Measurements from ENCODE around the gene FBXO31. TPM values are rescaled to one million over a fixed set of nuclear protein-coding genes. Genes with fewer than 3 reads are reported as not detected.
A peak's percentile ranks its signal among the peaks of the same experiment; 100 is the strongest.
"Not testable (repeated sequence)": the region's sequence is repeated elsewhere in the genome, so short reads cannot be mapped to it uniquely, and the experiment has no call there.

The FBXO31 gene
- polyA plus RNA-seq, 1 donor: 27.1 TPM

DNA sequence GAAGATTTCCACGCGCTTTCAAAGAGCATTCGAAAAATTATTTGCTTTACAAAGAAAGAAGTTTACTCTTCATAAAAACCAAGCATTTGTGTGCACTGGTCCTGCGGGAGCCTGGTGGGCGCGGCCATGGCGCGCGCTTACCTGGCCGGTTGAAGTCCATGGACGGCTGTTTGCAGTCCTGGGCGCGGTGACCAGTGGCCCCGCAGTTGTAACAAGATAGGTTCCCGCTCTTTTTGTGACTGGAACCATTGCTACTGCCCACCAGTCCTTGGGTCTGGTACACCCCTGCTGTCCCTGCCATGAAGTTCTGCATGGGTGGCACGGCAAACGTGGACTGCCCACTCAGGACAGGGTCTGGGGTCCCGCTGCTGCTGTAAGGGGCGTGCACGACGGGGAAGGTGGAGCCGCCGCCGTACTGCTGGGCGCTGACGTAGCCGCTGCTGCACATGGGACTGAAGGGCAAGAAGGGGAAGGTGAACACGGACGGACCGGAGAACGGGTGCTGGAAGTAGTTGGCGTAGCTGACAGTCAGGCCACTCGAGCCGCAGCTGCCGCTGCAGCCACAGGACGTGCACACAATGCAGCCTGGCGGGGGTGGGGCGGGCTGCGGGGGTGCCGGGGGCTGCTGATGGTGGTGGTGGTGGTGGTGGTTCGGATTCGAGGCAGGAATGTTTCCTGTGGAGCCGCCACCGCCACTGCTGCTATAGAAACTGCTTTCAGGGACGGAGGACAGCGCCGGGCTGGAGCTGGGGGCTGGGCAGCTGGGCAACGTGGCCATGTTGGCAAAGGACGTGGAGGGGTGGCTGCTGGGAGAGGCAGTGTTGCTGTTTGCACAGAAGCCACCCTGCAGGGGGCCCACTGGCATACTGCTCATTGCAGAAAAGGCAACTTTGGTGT lies 28.0 kb upstream of the FBXO31 start:
- no peak for DNase-seq (ENCODE audit: low read depth)

DNA sequence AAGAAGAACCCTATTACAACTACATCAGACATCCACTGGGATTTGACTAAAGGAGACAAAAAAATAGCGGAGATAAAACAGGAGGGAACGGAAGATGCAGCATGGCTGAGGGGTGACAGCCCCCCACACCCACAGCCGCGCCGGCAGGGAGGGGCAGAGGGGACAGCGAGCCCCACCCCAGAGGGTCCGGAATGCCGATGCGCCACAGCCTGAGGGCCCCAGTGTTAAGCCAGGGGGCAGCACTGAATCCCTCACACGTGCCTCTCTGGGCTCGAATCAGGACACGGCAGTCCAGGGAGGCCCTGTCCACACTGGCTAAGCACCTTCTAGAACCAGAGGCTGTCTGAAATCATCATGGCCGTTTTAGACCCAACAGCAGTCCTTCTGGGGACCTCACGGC lies 27.4 kb upstream of the FBXO31 start:
- no peak for DNase-seq (ENCODE audit: low read depth)

DNA sequence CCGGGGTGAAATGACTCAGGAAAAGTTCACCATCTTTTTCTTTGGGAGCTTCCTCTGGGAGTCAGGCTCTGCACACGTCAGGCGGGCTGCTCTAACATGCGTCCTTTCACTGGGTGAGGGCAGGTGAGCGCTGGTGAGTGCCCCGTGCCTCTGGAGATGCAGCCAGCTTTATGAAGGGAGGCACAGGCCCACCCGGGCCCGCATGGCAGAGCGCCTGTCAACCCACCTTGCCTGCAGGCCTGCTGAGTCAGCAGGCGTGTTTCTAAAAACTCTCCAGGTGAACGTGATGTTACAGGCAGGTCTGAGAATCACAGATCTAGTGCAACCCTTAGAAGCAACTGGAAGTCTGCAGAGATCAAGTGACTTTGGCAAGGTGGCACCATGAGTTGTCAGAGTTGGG lies 27.0 kb upstream of the FBXO31 start:
- no peak for DNase-seq (ENCODE audit: low read depth)

DNA sequence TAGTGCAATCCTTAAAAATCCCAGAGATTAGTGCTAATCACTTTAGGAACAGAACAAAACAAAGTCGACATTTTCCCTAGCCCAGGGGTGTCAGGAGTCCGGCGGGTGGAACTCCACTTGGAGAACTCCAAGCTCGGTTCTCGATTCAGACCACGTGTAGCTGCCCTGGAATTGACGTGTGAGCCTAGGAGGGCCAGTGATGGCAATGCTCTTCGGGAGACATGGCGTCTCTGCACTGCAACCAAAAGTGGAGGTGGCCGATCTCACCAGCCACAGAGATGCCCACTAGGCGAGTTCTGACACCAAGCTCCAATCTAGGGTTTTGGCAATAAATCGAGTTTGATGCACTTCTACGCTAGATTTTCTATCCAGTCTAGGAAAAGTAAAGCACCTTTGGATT lies 26.2 kb upstream of the FBXO31 start:
- no peak for DNase-seq (ENCODE audit: low read depth)

DNA sequence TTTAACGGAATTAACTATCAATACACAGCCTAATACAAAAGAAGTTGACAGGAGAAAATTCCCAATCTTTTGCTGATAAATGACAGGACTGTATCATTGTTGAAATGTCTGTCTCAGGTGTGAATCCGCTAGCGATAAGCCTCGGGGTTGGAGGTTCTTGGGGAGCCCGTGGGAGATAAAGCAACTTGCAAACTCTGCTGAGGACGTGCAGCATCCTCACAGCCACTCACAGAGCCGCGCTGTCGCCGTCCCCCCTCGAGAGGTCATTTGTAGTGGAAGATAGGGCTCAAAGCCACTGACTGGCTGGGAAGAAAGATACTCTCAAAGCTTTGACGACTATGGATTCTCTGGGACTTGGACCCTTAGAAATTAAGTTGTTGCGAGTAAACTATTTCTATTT lies 25.6 kb upstream of the FBXO31 start:
- DNase-seq (ENCODE audit: low read depth): no peak

DNA sequence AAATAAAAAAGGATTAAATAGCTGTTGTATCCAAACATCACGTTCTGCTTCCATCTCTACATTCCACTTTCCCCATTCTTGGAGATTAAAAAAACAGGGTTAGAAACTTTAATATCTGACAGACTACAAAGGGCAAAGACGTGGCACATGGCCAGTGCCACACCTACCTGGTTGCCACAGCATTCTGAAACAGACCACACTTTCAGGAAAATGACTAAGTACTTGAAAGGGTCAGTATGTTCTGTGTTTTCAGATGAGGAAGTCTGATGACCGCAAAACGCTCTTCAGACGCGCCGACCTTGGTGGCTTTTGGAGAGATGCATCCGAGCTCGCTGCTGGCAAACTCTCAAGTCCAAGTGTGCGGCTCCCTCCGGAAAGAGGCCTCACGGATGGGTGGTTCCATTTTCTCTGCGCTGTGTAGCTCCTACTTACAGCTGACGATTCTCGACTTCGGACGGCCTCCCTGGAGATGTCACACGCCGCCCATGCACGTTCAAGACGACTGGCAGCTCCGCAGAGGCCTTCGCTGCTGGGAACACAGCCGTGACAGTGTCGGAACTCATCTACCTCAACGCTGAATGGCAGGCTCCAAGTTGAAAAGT lies 24.0 kb upstream of the FBXO31 start:
- DNase-seq (ENCODE audit: low read depth): no peak

DNA sequence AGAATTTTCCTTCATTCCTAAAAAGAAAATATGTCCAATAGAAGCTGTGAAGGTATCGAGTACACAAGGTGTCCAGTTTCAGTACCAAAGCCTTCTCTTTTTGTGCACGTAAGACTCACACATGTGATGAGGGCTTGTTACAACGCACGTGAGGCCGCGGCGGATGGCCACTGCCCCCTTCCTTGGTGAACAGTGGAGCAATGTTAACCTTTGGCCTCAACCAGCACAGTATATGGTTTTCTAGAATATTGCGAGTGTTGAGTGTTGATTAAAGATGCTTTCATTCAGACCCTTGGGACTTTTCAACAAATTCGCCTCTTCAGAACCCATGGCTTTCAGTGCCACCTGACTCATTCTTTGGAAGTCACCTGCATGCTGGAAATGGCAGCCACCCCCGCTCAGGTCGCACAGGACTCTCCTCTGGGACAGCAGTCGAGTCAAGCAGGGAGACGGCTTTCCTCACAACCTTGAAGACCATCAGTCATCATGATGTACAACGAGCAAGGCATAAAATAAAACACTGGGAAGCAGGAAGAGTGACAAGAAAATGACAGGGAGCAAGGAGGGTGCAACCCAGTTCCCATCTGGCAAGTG lies 23.0 kb upstream of the FBXO31 start:
- no peak for DNase-seq (ENCODE audit: low read depth)

DNA sequence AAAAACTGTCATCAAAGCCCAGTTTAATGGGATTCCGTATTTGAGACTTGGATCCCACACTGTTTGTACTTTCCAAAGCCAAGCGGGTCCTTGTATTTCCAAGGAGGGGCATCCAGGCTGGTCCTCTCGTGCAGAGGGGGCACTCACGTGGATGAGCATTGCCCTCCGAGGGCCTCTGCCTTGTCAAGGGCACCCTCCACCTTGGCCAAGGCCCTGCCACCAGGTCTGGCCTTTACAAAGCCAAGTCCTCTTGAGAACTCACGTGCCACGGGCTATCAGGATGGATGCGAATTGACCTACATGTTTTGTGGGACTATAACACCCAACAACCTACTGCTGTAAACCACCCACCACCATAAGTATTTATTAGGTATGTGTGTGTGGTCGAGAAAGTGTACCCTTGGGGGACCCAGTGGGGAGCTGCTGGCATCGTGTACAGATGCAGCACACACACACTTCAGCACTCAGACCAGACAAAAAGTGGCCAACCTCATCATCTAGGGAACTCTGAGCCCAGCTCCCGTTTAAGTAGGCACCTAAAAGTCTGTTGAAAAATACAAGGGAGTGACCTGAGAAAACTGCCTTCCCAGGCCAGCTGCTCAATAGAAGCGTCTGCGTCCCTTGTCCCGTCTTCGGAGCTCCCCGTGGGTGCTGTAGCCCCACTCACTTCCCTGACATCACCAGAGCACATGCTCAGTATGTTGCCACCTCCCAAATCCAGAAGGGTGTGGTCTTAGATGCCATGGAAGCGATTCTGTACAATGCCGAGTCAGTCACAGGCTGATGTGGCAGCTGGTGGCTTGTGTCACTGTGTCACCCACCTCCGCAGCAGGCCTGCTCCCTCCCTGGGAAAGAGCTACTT lies 21.4 kb upstream of the FBXO31 start:
- DNase-seq (ENCODE audit: low read depth): no peak

DNA sequence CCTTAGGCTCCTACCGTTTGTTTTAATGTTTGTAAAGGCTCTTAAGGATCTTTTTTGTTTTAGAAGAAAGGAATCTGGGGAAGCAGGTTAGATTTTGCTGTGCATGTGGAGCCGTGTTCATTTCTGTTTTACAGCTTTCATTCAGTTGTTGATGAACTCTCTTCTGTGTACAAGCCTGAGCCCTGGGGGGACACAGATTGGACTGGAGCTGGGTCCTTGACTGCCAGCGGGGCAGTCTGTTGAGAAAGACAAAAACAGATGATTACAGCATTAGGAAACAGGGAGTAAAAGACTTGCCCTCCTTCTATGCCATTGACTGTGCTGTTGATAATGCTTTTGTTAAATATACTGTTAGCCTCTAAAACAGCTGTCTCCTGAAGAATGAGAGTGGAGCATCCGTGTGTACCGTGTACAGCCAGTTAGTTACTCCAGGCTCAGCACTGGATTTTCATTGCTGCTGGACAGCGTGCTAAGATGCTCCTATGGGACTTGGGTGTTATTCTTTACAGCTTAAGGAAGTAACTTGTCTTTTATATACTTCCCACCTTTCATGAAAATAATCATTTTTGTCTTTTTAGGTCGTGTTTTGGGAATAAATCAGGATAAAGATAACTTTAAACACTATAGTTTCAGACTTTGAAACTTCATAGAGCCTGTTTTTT lies 11.7 kb upstream of the FBXO31 start:
- DNase-seq (ENCODE audit: low read depth): no peak

DNA sequence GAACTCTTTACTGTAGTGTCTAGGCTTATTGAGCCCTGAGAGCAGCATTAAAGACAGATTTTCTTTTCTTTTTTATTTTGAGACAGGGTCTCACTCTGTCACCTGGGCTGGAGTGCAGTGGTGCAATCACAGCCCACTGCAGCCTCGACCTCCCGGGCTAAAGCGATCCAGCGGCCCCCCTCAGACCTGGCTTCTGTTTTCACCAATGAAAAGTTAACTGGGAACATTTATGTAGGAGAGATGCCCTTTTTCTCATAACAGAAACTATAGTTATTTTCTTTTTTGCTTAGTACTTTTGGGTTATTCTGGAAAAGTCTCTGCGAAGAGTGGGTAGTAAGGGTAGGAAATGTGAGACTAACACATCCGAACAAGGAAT lies 10.1 kb upstream of the FBXO31 start:
- DNase-seq (ENCODE audit: low read depth): no peak

DNA sequence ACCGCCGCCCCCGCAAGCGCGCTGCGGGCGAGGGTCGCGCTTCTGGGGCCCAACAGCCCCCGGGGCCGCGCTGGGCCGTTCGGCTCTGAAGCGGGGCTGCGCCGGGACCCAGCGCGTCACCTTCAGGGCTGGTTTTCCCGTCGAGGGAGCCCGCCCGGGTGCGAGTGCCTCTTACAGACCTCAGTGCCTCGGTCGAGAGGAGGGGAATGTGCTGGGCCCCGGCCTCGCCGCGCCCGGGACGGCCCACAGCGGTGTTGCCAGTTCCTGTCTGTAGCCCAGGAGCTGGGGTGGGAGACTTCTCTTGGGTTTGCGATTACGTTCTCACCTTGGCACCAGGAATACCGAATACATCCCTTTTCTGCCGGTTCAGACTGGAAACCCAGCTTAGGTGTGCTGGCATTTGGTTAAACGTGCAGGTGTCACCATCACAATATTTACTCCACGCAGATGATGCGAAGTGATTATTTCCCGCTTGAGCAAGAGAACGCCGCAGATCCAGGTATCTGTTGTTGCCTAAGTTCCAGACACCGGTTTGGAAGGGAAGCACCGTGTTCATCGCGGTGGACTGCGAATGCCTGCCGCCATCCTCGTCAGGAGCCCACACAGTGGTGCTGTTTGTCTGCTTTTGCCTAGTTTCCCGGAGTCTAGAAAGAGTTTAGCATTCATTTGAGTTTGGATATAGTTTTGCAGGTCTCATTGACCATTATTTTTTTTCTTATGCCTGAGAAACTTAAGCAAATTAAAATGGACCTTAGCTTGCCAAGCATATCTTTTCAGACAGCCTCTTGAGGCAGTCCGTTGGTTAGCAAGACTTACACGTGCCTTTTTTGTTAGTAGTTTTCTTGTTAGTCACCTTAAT lies 9.5 kb upstream of the FBXO31 start:
- no peak for DNase-seq (ENCODE audit: low read depth)

DNA sequence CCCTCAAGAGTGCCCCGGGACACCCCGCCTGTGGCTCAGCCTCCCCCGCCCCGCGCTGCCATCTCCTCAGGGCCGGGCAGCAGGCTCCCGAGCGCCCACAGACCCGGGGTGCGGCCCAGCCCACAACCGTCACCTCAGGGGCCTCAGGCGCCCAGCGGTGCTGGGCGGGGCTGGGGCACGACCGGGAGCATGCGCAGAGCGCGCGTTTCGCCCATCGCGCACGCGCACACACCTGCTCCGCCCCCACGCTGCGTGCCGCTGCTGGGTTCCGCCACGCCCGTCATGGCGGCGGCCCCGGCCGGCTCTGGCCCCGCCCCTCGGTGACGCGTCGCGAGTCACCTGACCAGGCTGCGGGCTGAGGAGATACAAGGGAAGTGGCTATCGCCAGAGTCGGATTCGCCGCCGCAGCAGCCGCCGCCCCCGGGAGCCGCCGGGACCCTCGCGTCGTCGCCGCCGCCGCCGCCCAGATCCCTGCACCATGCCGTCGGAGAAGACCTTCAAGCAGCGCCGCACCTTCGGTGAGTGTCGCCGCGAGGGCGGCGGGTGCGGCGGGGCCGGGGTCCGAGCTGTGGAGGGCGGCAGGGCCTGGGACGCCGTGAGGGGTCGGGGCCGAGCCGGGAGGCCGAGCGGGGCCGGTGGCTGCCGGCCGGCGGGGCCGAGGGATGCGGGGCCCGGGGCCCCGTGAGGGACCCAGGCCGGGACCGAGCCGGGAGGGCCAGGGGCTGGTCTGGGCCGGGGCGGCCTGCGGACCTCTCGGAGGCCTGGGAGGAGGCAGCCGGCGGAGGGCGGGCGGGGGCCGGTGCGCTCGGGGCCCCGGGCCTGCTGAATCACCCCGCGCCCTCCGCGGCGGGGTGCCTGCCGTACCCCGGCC lies 8.6 kb upstream of the FBXO31 start, which contains the start of gene MAP1LC3B:
Gene MAP1LC3B (plus strand): TSS at position 387 of the 871 bp plus-strand sequence. CDS start 92 bp downstream, at position 479.
- peak; percentile 88 for DNase-seq (ENCODE audit: low read depth)

DNA sequence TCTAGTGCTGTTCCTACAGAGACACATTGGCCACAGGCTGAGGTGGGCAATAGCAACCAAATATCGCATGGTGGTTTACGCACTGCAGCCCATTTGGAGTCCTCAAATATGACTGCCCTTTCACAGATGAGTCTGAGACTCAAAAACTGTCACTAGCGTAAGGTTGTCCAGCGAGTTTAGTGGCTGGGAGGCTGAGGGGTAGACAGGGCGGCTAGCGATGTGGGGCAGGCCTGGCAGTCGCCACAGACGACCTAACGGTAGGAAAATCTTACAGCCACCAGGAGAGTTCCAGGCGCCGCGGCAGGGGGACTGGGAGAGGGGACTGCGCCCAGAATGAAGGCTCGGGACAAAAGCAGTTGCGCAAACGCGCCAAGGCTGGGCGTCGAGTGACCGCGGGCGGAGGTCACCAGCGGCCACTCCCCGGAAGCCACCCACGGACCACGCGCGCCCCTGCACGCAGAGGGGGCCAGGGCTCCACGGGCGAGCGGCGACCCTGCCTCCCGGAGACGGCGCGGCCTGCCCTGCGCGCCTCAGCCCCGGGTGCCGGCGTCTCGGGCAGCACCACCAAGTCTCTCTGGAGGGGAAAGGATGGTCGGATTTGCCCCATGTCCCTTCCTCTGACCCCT lies 7.9 kb upstream of the FBXO31 start:
- DNase-seq (ENCODE audit: low read depth): no peak

DNA sequence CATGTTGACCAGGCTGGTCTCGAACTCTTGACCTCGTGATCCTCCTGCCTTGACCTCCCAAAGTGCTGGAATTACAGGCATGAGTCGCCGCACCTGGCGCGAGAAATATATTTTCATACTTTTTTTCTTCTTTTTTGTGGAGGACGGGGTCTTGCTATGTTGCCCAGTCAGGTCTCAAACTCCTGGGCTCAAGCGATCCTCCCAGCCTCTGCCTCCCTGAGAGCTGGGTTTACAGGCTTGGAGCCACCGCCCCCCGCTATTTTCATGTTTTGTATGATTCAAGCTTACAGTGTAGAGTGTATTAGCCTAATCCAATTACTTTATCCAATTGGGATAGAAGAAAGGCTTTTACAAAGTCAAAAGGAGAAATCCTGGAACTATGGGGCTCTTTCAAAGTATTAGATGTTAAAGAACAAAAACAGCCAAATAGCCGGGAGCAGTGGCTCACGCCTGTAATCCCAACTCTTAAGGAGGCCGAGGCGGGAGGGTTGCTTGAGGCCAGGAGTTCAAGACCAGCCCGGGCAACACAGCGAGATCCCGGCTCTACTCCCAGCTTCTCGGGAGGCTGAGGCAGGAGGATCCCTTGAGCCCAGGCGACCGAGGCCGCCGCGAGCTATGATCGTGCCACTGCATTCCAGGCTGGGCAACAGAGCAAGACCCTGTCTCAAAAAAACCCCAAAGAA lies 7.2 kb upstream of the FBXO31 start:
- no peak for DNase-seq (ENCODE audit: low read depth)

DNA sequence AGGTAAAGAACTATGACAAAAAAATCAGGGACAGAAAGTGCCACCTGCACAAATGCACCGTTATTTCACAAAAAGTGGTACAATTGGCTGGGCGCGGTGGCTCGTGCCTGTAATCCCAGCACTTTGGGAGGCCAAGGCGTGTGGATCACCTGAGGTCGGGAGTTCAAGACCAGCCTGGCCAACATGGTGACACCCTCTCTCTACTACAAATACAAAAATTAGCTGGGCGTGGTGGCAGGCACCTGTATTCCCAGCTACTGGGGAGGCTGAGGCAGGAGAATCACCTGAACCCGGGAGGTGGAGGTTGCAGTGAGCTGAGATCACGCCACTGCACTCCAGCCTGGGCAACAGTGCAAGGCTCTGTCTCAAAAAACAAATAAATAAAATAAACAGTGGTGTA lies 6.3 kb upstream of the FBXO31 start:
- not testable (repeated sequence) for DNase-seq (ENCODE audit: low read depth)

DNA sequence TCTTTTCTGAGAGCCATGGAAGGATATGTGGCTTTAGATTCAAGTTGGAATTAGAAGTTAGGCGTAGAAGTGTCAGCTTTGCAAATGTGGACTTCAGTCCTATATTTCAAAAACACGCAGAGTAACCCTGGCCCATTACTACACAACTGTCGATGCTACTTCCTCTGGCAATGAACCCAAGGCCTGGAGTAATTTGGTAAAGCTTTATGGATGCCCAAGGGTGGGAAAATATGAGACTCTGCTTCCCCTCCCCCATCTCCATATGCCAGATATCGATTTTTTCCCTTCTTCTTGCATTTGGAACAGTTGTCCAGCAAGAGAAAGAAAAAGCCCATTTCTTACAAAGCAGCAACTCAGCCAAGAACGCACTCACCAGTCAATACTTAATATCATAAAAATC lies 5.7 kb upstream of the FBXO31 start:
- no peak for DNase-seq (ENCODE audit: low read depth)

DNA sequence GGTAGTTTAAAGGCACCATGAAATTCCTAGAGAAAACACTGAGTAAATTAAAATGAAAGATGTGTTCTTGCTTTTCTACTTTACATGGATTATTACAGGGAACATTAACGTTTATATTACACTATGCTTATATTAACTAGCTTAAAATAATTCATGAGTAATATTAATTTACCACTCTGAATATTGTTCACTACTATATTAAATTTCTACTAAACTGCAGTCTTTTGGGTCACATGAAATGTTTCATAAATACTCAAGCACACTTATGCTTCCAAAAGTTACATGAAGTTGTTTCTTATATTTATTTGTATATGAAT lies 5.2 kb upstream of the FBXO31 start:
- DNase-seq (ENCODE audit: low read depth): no peak
